ENCODE data around the gene MYBPC1. TPM values are rescaled to one million over a fixed set of nuclear protein-coding genes. Genes with fewer than 3 reads are reported as not detected.

The MYBPC1 gene
- total and polyA plus RNA-seq, 2 of the 13 experiments (the other 11 are each of a cell fraction or from before 2014, with no cell fraction given), result 0.31 to 0.53 TPM

GRCh38 chr12:101566318-101566717, 28.5 kb upstream of the MYBPC1 start:
- ChIA-PET CTCF (ENCODE audit: low intra/inter-chr PET ratio, low total read pairs) (no interaction called here), POLR2A (interaction anchor here (1.1 kb wide), 1 partner anchor 131 kb away, joined by 3 read pairs; the partner anchor contains the start of gene CHPT1)
- no peak overlapping the region for H2AFZ ChIP-seq (ENCODE audit: low read length)
- in situ Hi-C loops (cut with HindIII; ENCODE audit: extremely low pct_ligation_motif_present, low pct_unique_long_range_greater_than_20kb), result no loop called here
- H3K9me3 ChIP-seq (ENCODE audit: low read length), result no peaks in the 10 kb centered on the region
- intact Hi-C loops (cut with micrococcal nuclease; ENCODE audit: unreplicated experiment), result no loop called here
- TF ChIP-seq XRCC5 (optimal IDR thresholded peaks at IDR 0.05; ENCODE audit: low read length) (no peak), DDIT3 (CRISPR knock-in tag; IDR thresholded peaks at IDR 0.05) (no peak), SOX5 (CRISPR knock-in tag; IDR thresholded peaks at IDR 0.05; ENCODE audit: borderline replicate concordance) (no peak), MXD1 (CRISPR knock-in tag; IDR thresholded peaks at IDR 0.05) (no peak), ZNF205 (CRISPR knock-in tag; IDR thresholded peaks at IDR 0.05) (no peak), ZBTB46 (CRISPR knock-in tag; IDR thresholded peaks at IDR 0.05; ENCODE audit: borderline replicate concordance) (no peak), RFXANK (CRISPR knock-in tag; IDR thresholded peaks at IDR 0.05) (no peak), FOXK2 (IDR thresholded peaks at IDR 0.05) (no peak), TRIM22 (IDR thresholded peaks at IDR 0.05) (no peak), ZC3H4 (CRISPR knock-in tag; IDR thresholded peaks at IDR 0.05; ENCODE audit: borderline replicate concordance) (no peak), JUNB (CRISPR knock-in tag; IDR thresholded peaks at IDR 0.05; ENCODE audit: borderline replicate concordance) (no peak), STAT6 (CRISPR knock-in tag; IDR thresholded peaks at IDR 0.05; ENCODE audit: borderline replicate concordance) (no peak), ADNP (CRISPR knock-in tag; IDR thresholded peaks at IDR 0.05) (no peak), ZKSCAN5 (CRISPR knock-in tag; IDR thresholded peaks at IDR 0.05) (no peak), BCLAF1 (IDR thresholded peaks at IDR 0.05) (no peak)
- peaks cover 27% of the 10 kb centered on the region for H3K4me1 ChIP-seq (ENCODE audit: insufficient read depth, low read length)
- no TSS peak for BruUV-seq (replicated peaks)
- DNase-seq (ENCODE audit: low spot score), result peak; percentile 16
- H3K27ac ChIP-seq (ENCODE audit: extremely low read length, insufficient read depth, low read length), result no peak overlapping the region
- H4K20me1 ChIP-seq (ENCODE audit: insufficient read depth, low read length), result no peaks in the 10 kb centered on the region
- ATAC-seq, result no peak
- FAIRE-seq, result no peak
- no peaks in the 10 kb centered on the region for H3K79me2 ChIP-seq (ENCODE audit: insufficient read depth, low read length)
- H3K4me3 ChIP-seq (replicated peaks in 1 of 3; ENCODE audit: insufficient read depth in 1 of 3, low read depth in 2 of 3, low read length in 3 of 3), result no peak overlapping the region
- H3K36me3 ChIP-seq (replicated peaks in 1 of 2; ENCODE audit: control insufficient read depth in 1 of 2, insufficient read depth in 2 of 2, low read length in 2 of 2), result no peaks in the 10 kb centered on the region
- H3K27me3 ChIP-seq (ENCODE audit: control insufficient read depth in 1 of 2, insufficient read depth in 2 of 2, low read length in 2 of 2), result no peaks in the 10 kb centered on the region
- no peak overlapping the region for H3K9ac ChIP-seq (ENCODE audit: insufficient read depth, low read depth, low read length)
- WGBS (ENCODE audit: low lambda C conversion rate), result 55% methylated on average over 4 of the region's 4 CpGs
- H3K4me2 ChIP-seq (ENCODE audit: low read depth, low read length), result no peak overlapping the region
